Measurements from ENCODE around the gene TAPBP. TPM values are rescaled to one million over a fixed set of nuclear protein-coding genes. Genes with fewer than 3 reads are reported as not detected.
"Not testable (repeated sequence)": the region's sequence is repeated elsewhere in the genome, so short reads cannot be mapped to it uniquely, and the experiment has no call there.

The TAPBP gene
- total RNA-seq, 1 experiment from 2014 or later = 28.2 TPM

- no CpG with 5 or more reads among the region's 5 CpGs for WGBS (ENCODE audit: extremely low coverage, insufficient read length, low lambda C conversion rate)
- H3K4me1 ChIP-seq (ENCODE audit: insufficient read depth, low read length) = peaks cover 2% of the 10 kb centered on the region; the same call in 1 of the 2 replicates
- H3K27me3 Mint-ChIP-seq (ENCODE audit: low read depth) = peaks cover 3% of the 10 kb centered on the region
- no peak overlapping the region for H4K8ac ChIP-seq (replicated peaks; ENCODE audit: insufficient read length, low read depth, low read length)
- no peak overlapping the region for H3K4ac ChIP-seq (ENCODE audit: low read depth, low read length)
- no peak overlapping the region for H4K91ac ChIP-seq (ENCODE audit: insufficient read length, low read depth, low read length)
- no peak overlapping the region for H3K18ac ChIP-seq (ENCODE audit: insufficient read length, low read depth, low read length)
- H3K9me3 ChIP-seq (ENCODE audit: control insufficient read depth, low read depth, low read length) = no peaks in the 10 kb centered on the region
- H3K56ac ChIP-seq (ENCODE audit: insufficient read length, low read depth, low read length) = no peak overlapping the region
- DNase-seq = no peak
- H3K79me2 ChIP-seq (ENCODE audit: insufficient read depth, low read length) = no peaks in the 10 kb centered on the region
- no peaks in the 10 kb centered on the region for H4K20me1 ChIP-seq (ENCODE audit: control insufficient read depth, insufficient read depth, insufficient read length)
- TF ChIP-seq, protein P1, sequence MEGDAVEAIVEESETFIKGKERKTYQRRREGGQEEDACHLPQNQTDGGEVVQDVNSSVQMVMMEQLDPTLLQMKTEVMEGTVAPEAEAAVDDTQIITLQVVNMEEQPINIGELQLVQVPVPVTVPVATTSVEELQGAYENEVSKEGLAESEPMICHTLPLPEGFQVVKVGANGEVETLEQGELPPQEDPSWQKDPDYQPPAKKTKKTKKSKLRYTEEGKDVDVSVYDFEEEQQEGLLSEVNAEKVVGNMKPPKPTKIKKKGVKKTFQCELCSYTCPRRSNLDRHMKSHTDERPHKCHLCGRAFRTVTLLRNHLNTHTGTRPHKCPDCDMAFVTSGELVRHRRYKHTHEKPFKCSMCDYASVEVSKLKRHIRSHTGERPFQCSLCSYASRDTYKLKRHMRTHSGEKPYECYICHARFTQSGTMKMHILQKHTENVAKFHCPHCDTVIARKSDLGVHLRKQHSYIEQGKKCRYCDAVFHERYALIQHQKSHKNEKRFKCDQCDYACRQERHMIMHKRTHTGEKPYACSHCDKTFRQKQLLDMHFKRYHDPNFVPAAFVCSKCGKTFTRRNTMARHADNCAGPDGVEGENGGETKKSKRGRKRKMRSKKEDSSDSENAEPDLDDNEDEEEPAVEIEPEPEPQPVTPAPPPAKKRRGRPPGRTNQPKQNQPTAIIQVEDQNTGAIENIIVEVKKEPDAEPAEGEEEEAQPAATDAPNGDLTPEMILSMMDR (conservative IDR thresholded peaks at IDR 0.05) = no peak
- peaks cover 21 to 24% of the 10 kb centered on the region in 2 experiments for H3K4me1 Mint-ChIP-seq
- H3K4me2 ChIP-seq (ENCODE audit: insufficient read depth, insufficient read length, low read length) = no peak overlapping the region
- no peak overlapping the region for H2AFZ ChIP-seq (ENCODE audit: low read length)
- no peaks in the 10 kb centered on the region for H3K23me2 ChIP-seq (ENCODE audit: insufficient read length, low read depth, low read length, poor library complexity, severe bottlenecking)
- no peak overlapping the region for H3K27ac Mint-ChIP-seq
- no peak overlapping the region for H2AK5ac ChIP-seq (ENCODE audit: insufficient read length, low read length)
- H2BK5ac ChIP-seq (ENCODE audit: insufficient read length, low read length) = no peak overlapping the region
- no peak overlapping the region for H3K23ac ChIP-seq (ENCODE audit: insufficient read length, low read depth, low read length)
- no peak overlapping the region for H2BK15ac ChIP-seq (ENCODE audit: low read depth, low read length)
- H3K9ac ChIP-seq (ENCODE audit: extremely low read depth, insufficient read length, low read length) = no peak overlapping the region
- H3T11ph ChIP-seq (ENCODE audit: low read length) = no peak overlapping the region
- H3K4me3 Mint-ChIP-seq = no peak overlapping the region
- H2BK120ac ChIP-seq (ENCODE audit: low read depth, low read length, poor library complexity, severe bottlenecking) = no peak overlapping the region
- H2BK20ac ChIP-seq (ENCODE audit: low read depth, low read length, poor library complexity, severe bottlenecking) = no peak overlapping the region
- no peak overlapping the region for H3K27ac ChIP-seq (ENCODE audit: insufficient read length, low read depth, low read length)
- no peaks in the 10 kb centered on the region for H3K27me3 ChIP-seq (ENCODE audit: insufficient read depth, low read length)
- no peak overlapping the region for H4K5ac ChIP-seq (ENCODE audit: insufficient read length, low read depth, low read length)
- H2BK12ac ChIP-seq (ENCODE audit: insufficient read length, low read depth, low read length) = no peak overlapping the region
- no peaks in the 10 kb centered on the region for H3K9me3 Mint-ChIP-seq
- no peaks in the 10 kb centered on the region for H3K79me1 ChIP-seq (ENCODE audit: insufficient read depth, low read depth, low read length, poor library complexity, severe bottlenecking)
- H3K14ac ChIP-seq (ENCODE audit: insufficient read depth, low read length) = no peak overlapping the region
- H3K36me3 Mint-ChIP-seq (ENCODE audit: insufficient read depth in 1 of 3, low read depth in 3 of 3) = no peaks in the 10 kb centered on the region
Measured at GRCh38 chr6:33347816-33348215, 33.9 kb upstream of the TAPBP start.

GRCh38 chr6:33346972-33347371 is 33.1 kb upstream of the TAPBP start:
- H4K5ac ChIP-seq (ENCODE audit: insufficient read length, low read depth, low read length); H3K14ac ChIP-seq (ENCODE audit: insufficient read depth, low read length): not testable (repeated sequence)

More at GRCh38 chr6:33346972-33347371, 33.1 kb upstream of the TAPBP start:
- H3K9ac ChIP-seq (ENCODE audit: extremely low read depth, insufficient read length, low read length); H2AFZ ChIP-seq (ENCODE audit: low read length); DNase-seq; H3K27ac Mint-ChIP-seq; H2BK15ac ChIP-seq (ENCODE audit: low read depth, low read length); H3K4me2 ChIP-seq (ENCODE audit: insufficient read depth, insufficient read length, low read length); H4K20me1 ChIP-seq (ENCODE audit: control insufficient read depth, insufficient read depth, insufficient read length); H3K4me3 Mint-ChIP-seq; H3K27me3 Mint-ChIP-seq (ENCODE audit: low read depth); H2BK20ac ChIP-seq (ENCODE audit: low read depth, low read length, poor library complexity, severe bottlenecking); H3K79me1 ChIP-seq (ENCODE audit: insufficient read depth, low read depth, low read length, poor library complexity, severe bottlenecking); H3K9me3 Mint-ChIP-seq; H4K91ac ChIP-seq (ENCODE audit: insufficient read length, low read depth, low read length); H2AK5ac ChIP-seq (ENCODE audit: insufficient read length, low read length); H3K18ac ChIP-seq (ENCODE audit: insufficient read length, low read depth, low read length); H3K9me3 ChIP-seq (ENCODE audit: control insufficient read depth, low read depth, low read length); H3K36me3 Mint-ChIP-seq (ENCODE audit: insufficient read depth in 1 of 3, low read depth in 3 of 3); H2BK12ac ChIP-seq (ENCODE audit: insufficient read length, low read depth, low read length); H4K8ac ChIP-seq (replicated peaks; ENCODE audit: insufficient read length, low read depth, low read length); H3K27ac ChIP-seq (ENCODE audit: insufficient read length, low read depth, low read length); H3K23me2 ChIP-seq (ENCODE audit: insufficient read length, low read depth, low read length, poor library complexity, severe bottlenecking); H3T11ph ChIP-seq (ENCODE audit: low read length); H3K27me3 ChIP-seq (ENCODE audit: insufficient read depth, low read length); H3K79me2 ChIP-seq (ENCODE audit: insufficient read depth, low read length); H2BK5ac ChIP-seq (ENCODE audit: insufficient read length, low read length); H3K4me1 ChIP-seq (ENCODE audit: insufficient read depth, low read length); H3K23ac ChIP-seq (ENCODE audit: insufficient read length, low read depth, low read length); H2BK120ac ChIP-seq (ENCODE audit: low read depth, low read length, poor library complexity, severe bottlenecking); H3K56ac ChIP-seq (ENCODE audit: insufficient read length, low read depth, low read length); H3K4ac ChIP-seq (ENCODE audit: low read depth, low read length): not testable (repeated sequence)
- peaks cover 21 to 24% of the 10 kb centered on the region in 2 experiments for H3K4me1 Mint-ChIP-seq
- 100% methylated on average over 1 of the region's 5 CpGs for WGBS (ENCODE audit: extremely low coverage, insufficient read length, low lambda C conversion rate)

Measured in H9 (cell line).